SK-N-SH treated with all-trans-retinoic acid at 6 μM for 48 hours (cell line): ENCODE data around the gene ATG10.

ENCODE experiments used
- ATAC-seq: fragments of 200-7000 bp; cut with Tn5 transposase; 3 replicates; pipeline ENCODE4 v1.9.1; 2020; ENCODE audit warnings: mild to moderate bottlenecking, moderate library complexity
- ARNTL ChIP-seq: fragments of 450-650 bp; formaldehyde crosslinking; IDR thresholded peaks from 2 replicates; pipeline ENCODE4 v1.5.0; 2020; ENCODE audit warnings: low read depth, mild to moderate bottlenecking, moderate library complexity, borderline replicate concordance
- BACH2 ChIP-seq: fragments of 250-450 bp; sonication (Bioruptor Pico); IDR thresholded peaks from 2 replicates; pipeline ENCODE4 v1.9.0; 2021; ENCODE audit warnings: mild to moderate bottlenecking, borderline replicate concordance
- CSDC2 ChIP-seq: fragments of 250-450 bp; sonication (Bioruptor Pico); IDR thresholded peaks from 2 replicates; pipeline ENCODE4 v1.5.0; 2020; ENCODE audit warnings: mild to moderate bottlenecking, moderate library complexity
- CSRNP3 ChIP-seq: fragments of 250-450 bp; sonication (Bioruptor Pico); IDR thresholded peaks from 2 replicates; pipeline ENCODE4 v1.5.1; 2021; ENCODE audit warnings: mild to moderate bottlenecking, moderate library complexity
- ESRRG ChIP-seq: fragments of 250-450 bp; sonication (Bioruptor Pico); IDR thresholded peaks from 2 replicates; pipeline ENCODE4 v1.6.1; 2021; ENCODE audit warnings: mild to moderate bottlenecking
- GLIS3 ChIP-seq: fragments of 250-450 bp; sonication (Bioruptor Pico); IDR thresholded peaks from 2 replicates; pipeline ENCODE4 v1.5.0; 2020; ENCODE audit warnings: mild to moderate bottlenecking, moderate library complexity
- OSR1 ChIP-seq: fragments of 250-450 bp; sonication (Bioruptor Pico); IDR thresholded peaks from 2 replicates; pipeline ENCODE4 v1.8.0; 2022; ENCODE audit warnings: moderate library complexity, mild to moderate bottlenecking, inconsistent platforms
- PATZ1 ChIP-seq: fragments of 250-450 bp; sonication (Bioruptor Pico); IDR thresholded peaks from 2 replicates; pipeline ENCODE4 v1.8.0; 2020; ENCODE audit warnings: mild to moderate bottlenecking, moderate library complexity, borderline replicate concordance
- POU6F1 ChIP-seq: fragments of 250-450 bp; sonication (Bioruptor Pico); IDR thresholded peaks from 2 replicates; pipeline ENCODE4 v1.8.0; 2021; ENCODE audit warnings: low read depth, mild to moderate bottlenecking, moderate library complexity, borderline replicate concordance
- RARB ChIP-seq: fragments of 250-450 bp; sonication (Bioruptor Pico); IDR thresholded peaks from 2 replicates; pipeline ENCODE4 v1.8.0; 2021; ENCODE audit warnings: mild to moderate bottlenecking, moderate library complexity
- SNAI2 ChIP-seq: fragments of 250-450 bp; sonication (Bioruptor Pico); IDR thresholded peaks from 2 replicates; pipeline ENCODE4 v1.5.0; 2020; ENCODE audit warnings: mild to moderate bottlenecking, moderate library complexity
- TCF4 ChIP-seq: fragments of 250-450 bp; sonication (Bioruptor Pico); IDR thresholded peaks from 2 replicates; pipeline ENCODE4 v1.8.0; 2021; ENCODE audit warnings: mild to moderate bottlenecking, moderate library complexity, borderline replicate concordance
- TOX ChIP-seq: fragments of 250-450 bp; sonication (Bioruptor Pico); IDR thresholded peaks from 2 replicates; pipeline ENCODE4 v1.8.0; 2021; ENCODE audit warnings: mild to moderate bottlenecking, moderate library complexity, borderline replicate concordance
- ZC3H10 ChIP-seq: fragments of 250-450 bp; sonication (Bioruptor Pico); IDR thresholded peaks from 2 replicates; pipeline ENCODE4 v1.5.1; 2021; ENCODE audit warnings: mild to moderate bottlenecking, moderate library complexity
- ZFP3 ChIP-seq: fragments of 250-450 bp; sonication (Bioruptor Pico); IDR thresholded peaks from 2 replicates; pipeline ENCODE4 v1.5.0; 2020; ENCODE audit warnings: mild to moderate bottlenecking, moderate library complexity
- ZFP30 ChIP-seq: fragments of 450-650 bp; formaldehyde crosslinking; IDR thresholded peaks from 2 replicates; pipeline ENCODE4 v1.5.0; 2022; ENCODE audit warnings: mild to moderate bottlenecking, moderate library complexity
- ZNF565 ChIP-seq: fragments of 450-650 bp; formaldehyde crosslinking; conservative IDR thresholded peaks from 2 replicates; pipeline ENCODE4 v1.5.0; 2020; ENCODE audit warnings: low read depth, mild to moderate bottlenecking, moderate library complexity
- ZNF70 ChIP-seq: fragments of 450-650 bp; formaldehyde crosslinking; IDR thresholded peaks from 2 replicates; pipeline ENCODE4 v1.5.0; 2020; ENCODE audit warnings: mild to moderate bottlenecking, moderate library complexity
- ZNF8 ChIP-seq: fragments of 450-650 bp; formaldehyde crosslinking; IDR thresholded peaks from 2 replicates; pipeline ENCODE4 v1.5.0; 2020; ENCODE audit warnings: mild to moderate bottlenecking, moderate library complexity
- TF ChIP-seq, protein P1 (sequence below): fragments of 250-450 bp; sonication (Bioruptor Pico); IDR thresholded peaks from 2 replicates; pipeline ENCODE4 v1.5.0; 2020; ENCODE audit warnings: mild to moderate bottlenecking, moderate library complexity

ATG10 gene

DNA sequence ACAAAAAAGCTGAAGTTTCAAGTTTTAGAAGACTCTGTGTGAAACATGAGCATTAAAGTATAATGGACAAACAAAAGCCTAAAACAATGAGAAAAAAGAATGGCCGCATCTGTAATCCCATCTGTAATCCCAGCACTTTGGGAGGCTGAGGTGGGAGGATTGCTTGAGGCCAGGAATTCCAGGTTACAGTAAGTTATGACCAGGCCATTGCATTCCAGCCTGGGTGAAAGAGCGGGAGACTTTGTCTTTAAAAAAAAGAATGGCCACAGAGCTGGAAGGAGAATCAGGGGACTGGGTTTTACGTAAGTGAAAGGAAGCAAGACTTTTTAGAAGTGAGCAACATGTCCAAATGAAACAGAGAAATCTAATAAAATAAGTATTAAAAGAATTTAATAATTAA, 2.6 kb upstream of the ATG10 start:
- ATAC-seq: no peak
- TF ChIP-seq BACH2 (CRISPR knock-in tag): no peak
- TF ChIP-seq ZFP30 (CRISPR knock-in tag): no peak
- TF ChIP-seq ZNF565: no peak
- no peak for TF ChIP-seq ESRRG (CRISPR knock-in tag)
- no peak for TF ChIP-seq RARB (CRISPR knock-in tag)
- TF ChIP-seq TOX (CRISPR knock-in tag): no peak
- TF ChIP-seq SNAI2 (CRISPR knock-in tag): no peak
- TF ChIP-seq, all 23 proteins: peak for 0

DNA sequence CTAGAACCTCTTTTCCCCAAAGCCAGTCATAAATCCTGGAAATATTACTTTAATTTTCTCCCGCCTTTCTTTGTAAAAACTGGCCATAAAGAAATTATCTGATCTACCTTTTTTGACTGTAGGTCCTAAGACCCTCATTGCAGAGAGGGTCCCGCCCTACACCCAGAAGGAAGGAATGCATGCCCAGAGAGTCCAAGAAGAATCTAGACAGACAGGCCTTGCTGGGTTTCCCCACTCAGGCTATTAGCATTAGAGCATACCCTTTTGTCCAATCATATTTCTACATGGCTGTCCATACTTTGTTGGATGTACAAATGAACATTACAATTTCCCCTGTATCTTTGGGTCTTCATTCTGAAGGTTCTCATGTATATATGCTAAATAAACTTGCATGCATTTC, 1.9 kb upstream of the ATG10 start:
- no peak for ATAC-seq
- no peak for TF ChIP-seq GLIS3 (CRISPR knock-in tag)
- TF ChIP-seq ZNF565: no peak
- TF ChIP-seq CSRNP3 (CRISPR knock-in tag): no peak
- no peak for TF ChIP-seq POU6F1 (CRISPR knock-in tag)
- TF ChIP-seq ZFP3 (CRISPR knock-in tag): no peak
- no peak for TF ChIP-seq OSR1 (CRISPR knock-in tag)
- TF ChIP-seq, protein P1, sequence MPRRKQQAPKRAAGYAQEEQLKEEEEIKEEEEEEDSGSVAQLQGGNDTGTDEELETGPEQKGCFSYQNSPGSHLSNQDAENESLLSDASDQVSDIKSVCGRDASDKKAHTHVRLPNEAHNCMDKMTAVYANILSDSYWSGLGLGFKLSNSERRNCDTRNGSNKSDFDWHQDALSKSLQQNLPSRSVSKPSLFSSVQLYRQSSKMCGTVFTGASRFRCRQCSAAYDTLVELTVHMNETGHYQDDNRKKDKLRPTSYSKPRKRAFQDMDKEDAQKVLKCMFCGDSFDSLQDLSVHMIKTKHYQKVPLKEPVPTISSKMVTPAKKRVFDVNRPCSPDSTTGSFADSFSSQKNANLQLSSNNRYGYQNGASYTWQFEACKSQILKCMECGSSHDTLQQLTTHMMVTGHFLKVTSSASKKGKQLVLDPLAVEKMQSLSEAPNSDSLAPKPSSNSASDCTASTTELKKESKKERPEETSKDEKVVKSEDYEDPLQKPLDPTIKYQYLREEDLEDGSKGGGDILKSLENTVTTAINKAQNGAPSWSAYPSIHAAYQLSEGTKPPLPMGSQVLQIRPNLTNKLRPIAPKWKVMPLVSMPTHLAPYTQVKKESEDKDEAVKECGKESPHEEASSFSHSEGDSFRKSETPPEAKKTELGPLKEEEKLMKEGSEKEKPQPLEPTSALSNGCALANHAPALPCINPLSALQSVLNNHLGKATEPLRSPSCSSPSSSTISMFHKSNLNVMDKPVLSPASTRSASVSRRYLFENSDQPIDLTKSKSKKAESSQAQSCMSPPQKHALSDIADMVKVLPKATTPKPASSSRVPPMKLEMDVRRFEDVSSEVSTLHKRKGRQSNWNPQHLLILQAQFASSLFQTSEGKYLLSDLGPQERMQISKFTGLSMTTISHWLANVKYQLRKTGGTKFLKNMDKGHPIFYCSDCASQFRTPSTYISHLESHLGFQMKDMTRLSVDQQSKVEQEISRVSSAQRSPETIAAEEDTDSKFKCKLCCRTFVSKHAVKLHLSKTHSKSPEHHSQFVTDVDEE (CRISPR knock-in tag): no peak
- no peak for TF ChIP-seq ARNTL (CRISPR knock-in tag)
- TF ChIP-seq ESRRG (CRISPR knock-in tag): no peak
- TF ChIP-seq BACH2 (CRISPR knock-in tag): no peak
- TF ChIP-seq TOX (CRISPR knock-in tag): no peak

DNA sequence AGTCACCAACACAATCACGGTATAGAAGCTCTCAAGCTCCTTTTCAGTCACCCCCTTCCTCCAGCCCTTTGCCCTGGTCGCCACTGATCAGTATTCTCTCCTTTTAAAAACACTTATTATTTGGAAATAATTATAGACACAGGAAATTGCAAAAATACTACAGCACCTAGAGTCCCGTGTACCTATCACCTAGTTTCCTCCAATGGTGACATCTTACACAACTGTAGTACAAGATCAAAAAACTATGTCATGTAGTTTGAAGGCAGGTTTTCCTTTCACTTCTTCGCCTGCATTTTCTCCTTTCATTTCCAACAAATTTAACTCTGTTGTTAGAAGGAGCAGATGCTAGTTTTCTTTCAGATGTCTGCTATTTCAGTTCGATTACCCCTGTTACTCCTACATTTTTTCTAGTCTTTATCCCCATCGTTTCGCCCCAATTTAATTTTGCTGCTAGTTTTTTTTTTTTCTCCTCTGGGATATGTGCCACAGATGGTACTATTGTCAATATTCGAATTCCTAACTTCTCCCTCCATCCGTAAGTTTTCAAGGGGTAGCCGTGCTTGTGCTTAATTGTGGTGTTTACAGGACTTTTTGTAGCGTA, 612 bp upstream of the ATG10 start:
- peak; percentile 19 for ATAC-seq
- TF ChIP-seq POU6F1 (CRISPR knock-in tag): no peak

GRCh38 chr5:81972492-81972783, 615 bp downstream of the ATG10 start:
- no peak; the same call in 2 of the 3 replicates for ATAC-seq
- TF ChIP-seq OSR1 (CRISPR knock-in tag): no peak
- TF ChIP-seq ZFP3 (CRISPR knock-in tag): no peak
- no peak for TF ChIP-seq ZFP30 (CRISPR knock-in tag)
- no peak for TF ChIP-seq POU6F1 (CRISPR knock-in tag)

DNA sequence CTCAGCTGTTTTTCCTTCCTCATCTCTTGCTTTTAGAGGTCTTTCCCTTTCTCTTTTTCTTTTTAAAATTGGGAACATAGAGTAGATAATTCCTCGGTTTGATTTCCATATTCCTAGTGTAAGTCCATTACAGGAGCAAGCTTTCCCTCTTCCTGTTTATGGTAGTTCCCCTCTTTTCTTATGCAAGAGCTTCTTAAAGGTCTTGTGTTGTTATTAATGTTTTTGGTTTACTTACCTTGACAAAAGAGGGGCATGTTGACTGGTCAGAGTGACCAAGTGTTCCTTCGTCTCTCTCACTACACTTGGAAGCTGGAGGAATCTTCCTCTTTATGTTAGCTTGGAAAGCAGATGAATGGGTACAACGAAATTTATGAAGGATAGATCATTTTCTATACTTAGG, 8.3 kb downstream of the ATG10 start:
- ATAC-seq: no peak
- TF ChIP-seq ZNF8 (CRISPR knock-in tag) (no peak), CSRNP3 (CRISPR knock-in tag) (no peak), ZNF70 (CRISPR knock-in tag) (no peak), BACH2 (CRISPR knock-in tag) (no peak), ZNF565 (no peak), PATZ1 (no peak), OSR1 (CRISPR knock-in tag) (no peak), ZC3H10 (no peak), TOX (CRISPR knock-in tag) (no peak), CSDC2 (CRISPR knock-in tag) (no peak), TCF4 (CRISPR knock-in tag) (no peak), ZFP3 (CRISPR knock-in tag) (no peak)
